Right renal pelvis (tissue), 4 donors: ENCODE results near the gene IHH. TPM values are rescaled to one million over a fixed set of nuclear protein-coding genes. Genes with fewer than 3 reads are reported as not detected.
A peak's percentile ranks its signal among the peaks of the same experiment; 100 is the strongest.

Source experiments
- DNase-seq, 4 donors: peaks; one replicate each; pipeline ENCODE4 v3.0.0-alpha.2; 2013; ENCODE audit warnings: low read depth in 4 of 4, low spot score in 3 of 4, missing footprints in 1 of 4
- polyA plus RNA-seq, 4 donors: library from polyadenylated mRNA; unstranded; fragments of 120-200 nt; gene quantifications; one replicate each; pipeline ENCODE4 v1.2.1, GENCODE V29; 2013; ENCODE audit not compliant: insufficient read length in 4 of 4

Gene IHH
- polyA plus RNA-seq, 4 donors = 1.5 to 2.5 (median 1.8) TPM

DNA sequence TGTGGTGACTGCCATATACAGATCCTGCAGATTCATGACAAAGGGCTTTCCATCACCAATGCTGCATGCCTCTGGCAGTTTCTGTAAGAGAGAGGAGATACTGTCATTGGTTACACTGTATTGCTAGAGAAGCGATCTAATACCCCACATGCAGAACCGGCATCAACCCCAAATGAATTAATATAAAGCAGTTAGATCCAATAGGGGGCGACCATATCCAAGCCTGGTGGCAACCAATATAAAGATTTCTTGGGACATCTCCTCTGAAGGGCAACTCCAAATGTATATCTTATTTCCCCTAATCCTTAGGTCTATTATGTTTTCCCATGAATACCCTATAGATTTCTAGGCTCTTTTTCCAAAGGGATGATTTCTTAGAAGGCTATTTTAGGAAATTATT lies 17.4 kb upstream of the IHH start:
- no peak for DNase-seq

GRCh38 chr2:219076253-219076652 lies 15.5 kb upstream of the IHH start:
- no peak for DNase-seq

- peak in 3 of 4 donors; percentile 41 to 54 (median 47) for DNase-seq
Measured at GRCh38 chr2:219073413-219074129, 12.8 kb upstream of the IHH start.

- no peak for DNase-seq
Measured at GRCh38 chr2:219072741-219073250, 12.1 kb upstream of the IHH start.

DNA sequence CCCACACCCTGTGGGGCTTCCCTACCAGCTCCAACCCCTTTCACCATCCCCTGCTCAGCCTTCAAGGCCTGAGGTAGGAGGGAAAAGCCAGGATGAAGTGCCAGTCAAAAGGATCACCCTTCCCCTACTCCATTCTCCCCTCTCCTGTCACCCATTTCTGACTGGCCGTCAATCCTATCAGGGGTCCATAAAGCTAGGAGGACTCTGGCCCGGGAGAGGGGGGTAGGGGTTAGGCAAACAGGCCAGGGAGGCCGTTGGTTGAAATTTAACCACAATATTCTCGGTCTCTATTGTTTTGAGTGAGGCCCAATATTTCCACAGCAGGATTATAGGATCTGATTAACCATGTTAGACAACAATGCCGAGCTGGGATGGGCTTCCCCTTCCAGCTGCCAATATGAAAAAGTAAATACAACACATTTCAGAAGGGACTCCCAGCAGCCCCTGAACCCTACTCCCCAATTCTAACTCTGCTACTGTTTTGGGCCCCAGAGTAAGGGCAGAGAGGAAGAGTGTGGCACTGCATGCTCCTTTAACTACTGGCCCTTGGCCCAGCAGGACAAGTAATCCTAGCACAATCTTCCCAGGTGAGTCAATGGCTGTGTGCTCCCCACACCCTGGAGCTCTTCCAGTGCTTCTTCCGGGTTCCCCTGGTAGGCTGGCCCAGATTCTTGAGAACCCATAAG lies 10.6 kb upstream of the IHH start:
- DNase-seq = no peak

DNA sequence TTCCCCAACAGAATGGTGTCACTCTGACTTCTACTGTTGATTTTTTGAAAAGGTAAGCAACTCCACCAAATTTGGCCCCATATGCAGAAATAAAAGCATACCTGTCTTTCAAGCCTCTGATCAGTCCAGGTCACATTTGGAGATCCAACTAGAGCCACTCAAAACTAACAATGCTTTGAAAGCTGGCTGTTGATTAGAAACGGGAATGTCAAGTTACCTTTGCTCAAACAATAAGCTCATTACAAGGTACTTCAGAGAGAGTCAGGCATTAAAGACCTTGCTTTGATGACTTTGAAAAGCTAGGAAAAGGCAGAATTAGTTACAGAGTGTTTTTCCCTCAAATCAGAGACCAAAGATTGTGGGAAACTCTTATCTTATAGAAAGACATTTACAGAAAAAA lies 4.8 kb upstream of the IHH start:
- no peak for DNase-seq

DNA sequence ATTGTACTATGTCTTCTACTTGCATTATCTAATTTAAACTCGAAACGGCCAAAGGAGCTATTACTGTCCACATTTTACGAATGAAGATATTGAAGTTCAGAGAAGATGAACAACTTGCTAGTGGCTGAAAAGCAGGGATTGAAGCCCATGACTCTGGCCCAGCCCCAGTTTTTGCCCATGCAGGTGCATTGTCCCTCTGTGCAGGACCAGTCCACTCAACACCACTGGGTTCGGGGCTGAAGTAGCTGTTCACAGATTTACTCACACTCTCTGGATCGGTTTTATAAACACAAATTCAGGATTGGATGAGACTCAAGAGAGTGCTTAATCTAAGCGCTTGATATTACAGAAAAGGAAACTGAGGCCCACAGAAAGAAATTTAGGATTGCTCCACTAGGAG lies 1.4 kb upstream of the IHH start:
- no peak for DNase-seq

- no peak for DNase-seq
Measured at GRCh38 chr2:219059725-219060682, 717 bp downstream of the IHH start.

DNA sequence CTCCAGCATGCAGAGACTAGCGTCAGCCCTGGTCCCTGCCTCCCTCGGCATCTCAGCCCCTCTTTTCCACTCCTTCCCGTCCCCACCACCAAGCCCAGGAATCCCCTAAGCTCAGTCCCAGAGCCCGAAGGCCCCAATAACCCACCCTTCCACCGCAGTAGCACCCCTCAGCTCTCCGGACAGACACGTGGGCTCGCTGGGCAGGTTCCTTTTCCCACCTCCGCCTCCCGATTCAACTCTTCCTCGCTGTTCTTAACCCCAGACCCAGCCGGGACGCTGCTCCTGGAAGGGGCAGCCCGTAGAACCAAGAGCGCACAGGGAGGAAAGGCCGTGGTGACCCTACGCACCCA lies 1.4 kb downstream of the IHH start:
- no peak for DNase-seq

GRCh38 chr2:219058541-219059374 lies 2.0 kb downstream of the IHH start:
- no peak for DNase-seq

DNA sequence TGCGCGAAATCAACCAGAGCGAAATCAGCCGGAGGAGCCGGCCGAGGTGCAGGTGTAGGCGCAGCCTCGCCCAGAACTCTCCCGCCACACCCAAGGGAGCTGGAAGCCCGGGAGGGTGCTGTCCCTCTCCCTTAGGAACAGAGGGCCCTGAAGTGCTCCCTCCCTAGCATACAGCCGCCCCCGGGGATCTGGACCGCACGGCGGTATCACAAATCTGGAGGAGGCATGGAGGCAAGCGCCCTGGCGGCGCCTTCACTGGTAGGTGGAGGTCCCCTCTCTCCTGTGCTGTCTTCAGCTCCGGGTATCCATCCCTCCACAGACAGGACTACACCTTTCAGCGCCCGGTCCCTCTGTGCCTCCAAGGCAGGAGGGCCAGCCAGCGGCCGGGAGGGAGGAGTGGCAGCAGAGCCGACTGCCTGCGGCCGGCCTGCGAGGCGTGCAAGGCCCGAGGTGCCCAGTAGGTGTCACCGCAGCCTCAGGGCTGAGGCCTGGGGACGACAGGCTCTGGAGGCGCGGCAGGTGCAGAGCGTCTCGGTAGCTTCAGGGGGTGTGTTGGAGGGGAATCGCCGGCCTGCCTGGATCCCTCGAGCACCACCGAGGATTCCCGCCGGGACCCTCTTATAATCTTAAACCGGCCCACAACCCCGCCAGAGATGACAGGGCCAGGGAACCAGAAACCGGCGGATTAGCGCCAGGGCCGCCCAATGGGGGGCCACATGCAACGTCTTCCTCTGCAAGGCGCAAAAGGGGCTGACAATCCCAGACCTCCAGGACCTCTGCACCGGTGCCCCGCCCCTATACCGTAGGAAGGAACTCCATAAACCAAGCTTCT lies 2.8 kb downstream of the IHH start:
- DNase-seq = peak in 3 of 4 donors; percentile 31 to 43 (median 43)

DNA sequence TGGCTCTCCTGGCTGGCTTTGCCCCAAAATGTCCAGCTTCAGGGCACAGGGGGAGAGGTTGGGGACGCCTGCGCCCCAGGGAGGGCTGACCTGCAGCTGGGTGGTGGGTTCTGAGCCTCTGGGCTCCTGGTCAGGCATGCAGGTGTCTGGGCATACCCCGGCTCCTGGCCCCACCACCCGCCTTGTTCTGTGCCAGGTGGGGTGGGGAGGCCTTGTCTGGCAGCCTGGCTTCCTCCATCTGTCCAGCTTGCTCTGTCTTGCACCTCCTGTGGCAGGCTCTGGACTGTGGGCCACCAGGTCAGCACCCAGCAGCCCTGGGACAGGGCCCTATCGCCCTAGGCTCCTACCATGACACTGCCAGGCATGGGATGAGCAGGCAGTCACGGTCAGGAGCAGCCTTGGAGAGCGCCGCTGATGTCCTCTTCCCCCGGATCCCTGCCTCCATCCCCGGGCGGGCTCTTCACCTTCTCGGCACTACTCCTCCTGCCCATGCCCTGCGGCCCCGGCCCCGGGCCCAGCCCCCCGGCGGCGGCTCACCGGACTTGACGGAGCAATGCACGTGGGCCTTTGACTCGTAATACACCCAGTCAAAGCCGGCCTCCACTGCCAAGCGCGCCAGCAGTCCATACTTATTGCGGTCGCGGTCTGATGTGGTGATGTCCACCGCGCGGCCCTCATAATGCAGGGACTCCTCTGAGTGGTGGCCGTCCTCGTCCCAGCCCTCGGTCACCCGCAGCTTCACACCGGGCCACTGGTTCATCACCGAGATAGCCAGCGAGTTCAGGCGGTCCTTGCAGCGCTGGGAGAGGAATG lies 3.6 kb downstream of the IHH start:
- DNase-seq = no peak

DNA sequence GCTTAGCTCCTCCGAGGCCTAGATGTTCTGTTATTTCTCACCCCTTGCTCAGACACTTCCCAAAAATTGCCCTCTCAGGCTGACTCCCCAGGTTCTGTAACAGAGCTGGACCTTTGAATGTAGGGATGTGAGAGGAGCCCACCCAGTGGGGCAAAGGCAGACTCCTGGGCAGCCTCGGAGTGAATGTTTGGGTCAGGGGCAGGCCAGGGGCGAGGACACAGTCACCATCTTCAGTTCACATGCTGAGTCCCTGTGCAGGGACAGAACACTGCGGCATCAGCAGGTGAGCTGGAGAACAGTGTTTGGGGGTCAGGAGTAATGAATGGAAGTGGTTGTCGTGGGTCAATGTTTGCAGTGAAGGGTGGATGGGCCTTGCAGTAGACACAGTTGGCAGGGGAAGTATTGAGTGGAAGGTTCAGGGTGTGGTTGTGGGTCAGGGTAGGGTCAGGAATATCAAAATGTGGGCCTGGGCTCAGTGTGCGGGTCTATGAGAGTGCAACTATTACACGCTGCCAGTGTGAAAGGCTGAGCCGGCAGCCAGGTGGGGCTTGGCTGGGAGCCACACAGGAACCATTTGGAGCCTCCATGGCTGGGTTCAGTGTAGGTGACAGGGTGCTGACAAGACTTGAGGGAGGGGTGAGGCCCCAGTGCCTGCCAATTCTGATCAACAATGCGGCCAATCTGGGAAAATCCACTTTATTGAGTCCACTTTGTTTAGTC lies 4.4 kb downstream of the IHH start:
- no peak for DNase-seq

DNA sequence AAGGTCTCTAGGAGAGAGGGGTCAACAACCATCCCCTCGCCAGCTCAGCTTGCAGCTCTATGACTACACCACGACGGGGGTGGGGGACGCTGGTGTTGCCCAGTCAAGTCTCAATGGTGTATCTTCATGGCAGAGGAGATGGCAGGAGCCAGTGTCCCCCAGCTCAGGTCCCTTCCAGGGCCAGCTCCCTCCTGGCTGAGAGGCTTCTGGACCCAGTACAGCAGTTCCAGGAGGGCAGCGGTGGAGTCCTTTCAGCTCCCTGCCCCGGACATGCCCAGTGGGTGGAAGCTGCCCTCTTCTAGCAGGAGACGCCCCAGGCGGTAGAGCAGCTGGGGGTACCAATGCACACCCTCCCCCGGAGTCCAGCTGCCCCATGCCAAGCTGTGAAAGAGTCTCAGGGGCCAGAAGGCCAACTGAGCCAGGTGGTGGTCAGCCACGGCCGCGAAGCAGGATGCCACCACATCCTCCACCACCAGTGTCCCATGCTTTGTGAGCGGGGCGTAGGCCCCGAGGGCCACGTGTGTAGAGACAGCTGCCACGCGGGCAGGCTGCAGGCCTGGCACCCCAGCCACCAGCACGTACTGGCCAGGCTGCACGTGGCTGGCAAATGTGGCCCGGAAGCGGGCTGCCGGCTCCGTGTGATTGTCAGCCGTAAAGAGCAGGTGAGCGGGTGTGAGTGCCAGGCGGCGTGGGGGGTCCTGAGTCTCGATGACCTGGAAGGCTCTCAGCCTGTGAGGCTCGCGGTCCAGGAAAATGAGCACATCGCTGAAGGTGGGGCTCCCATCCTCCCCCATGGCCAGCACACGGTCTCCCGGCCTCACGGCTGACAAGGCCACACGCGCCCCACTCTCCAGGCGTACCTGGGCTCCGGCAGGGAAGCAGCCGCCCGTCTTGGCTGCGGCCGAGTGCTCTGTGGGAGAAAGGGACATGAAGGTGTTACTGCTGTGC lies 5.5 kb downstream of the IHH start:
- DNase-seq = no peak

DNA sequence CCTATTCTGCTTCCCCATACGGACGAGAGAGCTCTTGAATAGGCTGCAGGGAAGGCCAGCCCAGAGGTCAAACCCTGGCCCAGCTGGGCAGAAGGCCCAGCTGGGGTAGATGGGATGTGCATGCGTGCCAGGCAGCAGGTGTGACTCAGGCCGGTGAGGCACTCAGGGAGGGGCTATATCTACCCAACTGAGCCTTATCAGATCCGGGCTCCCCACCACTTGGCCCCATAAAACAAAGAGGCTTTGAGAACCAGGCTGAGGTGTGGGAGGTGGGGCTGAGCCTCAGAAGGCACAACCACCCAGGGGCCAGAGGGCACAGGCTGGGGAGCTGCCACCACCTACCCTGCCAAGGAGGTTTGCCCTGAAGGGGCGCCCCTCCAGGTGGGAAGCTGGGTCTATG lies 11.4 kb downstream of the IHH start:
- DNase-seq = no peak

GRCh38 chr2:219045937-219046550 lies 14.7 kb downstream of the IHH start:
- peak in 3 of 4 donors; percentile 37 to 60 (median 59) for DNase-seq
